Medulla oblongata (tissue), 1 donor: Measurements from ENCODE around the gene STARD9.
A peak's percentile ranks its signal among the peaks of the same experiment; 100 is the strongest.

Experiments
- DNase-seq: peaks from one replicate; pipeline ENCODE4 v3.0.0-alpha.2; 2015; ENCODE audit errors: extremely low spot score

The STARD9 gene

GRCh38 chr15:42693942-42694341 is 118.5 kb downstream of the STARD9 start:
- no peak for DNase-seq

GRCh38 chr15:42694398-42694797 is 119.0 kb downstream of the STARD9 start:
- DNase-seq, result no peak

GRCh38 chr15:42695527-42696071 is 120.2 kb downstream of the STARD9 start:
- DNase-seq, result peak; percentile 43

DNA sequence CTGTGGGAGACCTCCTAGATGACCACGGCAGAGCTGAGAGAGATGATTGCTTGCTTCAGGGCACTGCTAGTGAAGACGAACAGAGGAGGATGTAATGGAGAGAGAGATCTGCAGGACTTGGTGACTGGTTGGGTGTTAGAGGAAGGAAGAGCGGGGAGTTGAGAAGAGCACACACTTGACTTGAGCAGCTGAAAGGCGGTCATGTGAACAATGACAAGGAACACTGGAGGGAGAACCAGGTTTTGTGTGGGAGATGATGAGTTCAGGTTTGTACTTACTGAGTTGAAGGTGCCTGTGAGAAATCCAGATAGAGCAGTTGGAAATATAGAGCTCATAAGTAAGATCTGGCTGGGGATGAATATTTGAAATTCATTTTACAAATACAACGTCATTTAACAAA is 121.2 kb downstream of the STARD9 start:
- no peak for DNase-seq

GRCh38 chr15:42704492-42704926 is 129.1 kb downstream of the STARD9 start:
- DNase-seq, result peak; percentile 80

GRCh38 chr15:42705336-42705735 is 129.9 kb downstream of the STARD9 start:
- no peak for DNase-seq

DNA sequence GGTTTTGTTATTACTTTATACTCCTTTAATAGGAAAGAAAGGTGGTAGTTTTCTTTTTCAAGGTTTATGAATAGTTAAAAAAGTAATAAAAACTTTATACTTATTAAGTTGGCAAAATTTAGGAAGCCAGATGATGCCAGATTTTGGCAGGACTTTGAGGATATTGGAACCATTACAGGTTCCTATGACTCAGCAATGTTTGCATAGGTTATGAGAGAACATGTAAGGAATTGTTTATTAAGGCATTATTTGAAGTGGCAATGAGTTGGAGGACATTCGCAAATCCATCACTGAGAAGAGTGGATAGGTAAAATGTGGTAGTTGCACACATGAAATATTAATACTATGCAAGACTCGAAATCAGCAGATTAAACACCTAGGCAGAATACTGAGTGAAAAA is 131.7 kb downstream of the STARD9 start:
- DNase-seq, result no peak

GRCh38 chr15:42707873-42708544 is 132.6 kb downstream of the STARD9 start:
- no peak for DNase-seq

DNA sequence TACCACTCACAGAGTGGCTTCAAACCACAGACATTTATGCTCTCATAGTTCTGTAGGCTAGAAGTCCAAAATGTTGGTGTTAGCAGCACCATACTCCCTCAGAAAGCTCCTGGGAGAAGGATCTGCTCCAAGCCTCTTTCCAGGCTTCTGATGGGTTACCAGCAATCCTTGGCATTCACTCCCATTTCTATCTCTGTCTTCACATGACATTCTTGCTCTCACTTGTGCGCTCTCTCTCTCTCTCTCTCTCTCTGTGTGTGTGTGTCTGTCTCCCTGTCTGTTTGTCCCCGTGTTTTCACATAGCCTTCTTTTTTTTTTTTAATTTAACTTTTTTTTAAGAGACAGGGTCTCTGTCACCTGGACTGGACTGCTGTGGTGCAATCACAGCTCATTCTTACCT is 135.3 kb downstream of the STARD9 start:
- DNase-seq, result no peak

GRCh38 chr15:42711746-42712145 is 136.3 kb downstream of the STARD9 start:
- DNase-seq, result no peak

GRCh38 chr15:42712584-42712983 is 137.2 kb downstream of the STARD9 start:
- DNase-seq, result no peak

DNA sequence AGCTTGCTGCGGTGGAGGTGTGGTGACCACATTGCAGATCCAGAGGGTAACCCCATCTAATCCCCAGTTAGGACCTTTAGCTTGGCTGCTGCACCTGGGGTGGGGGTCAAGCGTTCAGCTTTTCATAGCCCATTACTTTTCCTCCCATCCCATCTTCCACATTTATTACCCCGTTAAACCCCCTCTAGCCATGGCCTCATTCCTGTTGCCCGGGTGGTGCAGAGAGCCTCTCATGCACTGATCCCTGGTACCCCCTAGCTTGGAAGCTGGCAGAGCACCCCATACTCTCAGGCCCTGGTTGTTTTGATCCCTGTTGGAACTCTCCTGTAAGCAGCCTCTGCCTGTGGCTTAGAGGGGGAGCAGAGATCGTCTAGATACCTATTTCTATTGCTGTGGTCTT is 140.7 kb downstream of the STARD9 start:
- no peak for DNase-seq

- DNase-seq, result no peak
Observed at GRCh38 chr15:42716626-42717025, 141.2 kb downstream of the STARD9 start.

DNA sequence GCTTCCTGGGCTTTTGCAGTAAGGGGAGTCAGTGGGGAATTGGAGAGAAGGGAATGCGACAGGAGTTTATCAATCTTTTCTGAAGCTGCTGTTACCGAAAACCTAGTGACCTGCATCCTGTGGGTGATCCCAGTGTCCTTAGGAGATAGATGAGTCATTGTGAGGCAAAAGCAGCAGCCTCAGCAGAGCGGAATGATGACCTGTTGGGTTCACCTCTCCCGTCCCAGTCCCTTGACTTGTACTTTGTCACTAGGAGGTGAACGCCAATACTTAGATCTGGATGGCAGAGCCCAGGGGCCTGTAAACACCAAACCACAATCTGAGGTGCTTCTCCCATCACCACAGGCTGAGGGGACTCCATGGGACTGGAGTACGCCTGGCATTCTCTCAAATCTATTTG is 143.6 kb downstream of the STARD9 start:
- DNase-seq, result no peak

DNA sequence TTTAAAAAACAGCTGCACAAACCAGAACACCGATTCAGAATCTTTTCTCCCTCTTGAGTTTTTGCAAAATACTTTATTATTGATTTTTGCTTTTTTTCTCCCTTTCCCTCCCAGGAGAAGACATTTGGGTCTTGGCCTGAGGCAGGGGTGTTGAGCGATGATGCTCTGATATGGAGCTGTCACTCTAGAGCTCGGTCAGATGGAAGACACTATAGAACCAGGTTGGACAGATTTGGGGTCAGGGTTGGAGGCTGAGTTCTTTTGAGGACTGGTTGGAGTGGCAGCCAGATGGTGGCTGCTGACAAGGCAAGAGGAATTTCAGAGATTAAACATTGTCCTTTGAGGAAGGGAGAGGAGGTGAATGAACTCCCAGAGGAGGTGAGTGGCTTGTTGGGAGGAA is 144.7 kb downstream of the STARD9 start:
- no peak for DNase-seq

- DNase-seq, result no peak
Observed at GRCh38 chr15:42721016-42721415, 145.6 kb downstream of the STARD9 start.

- no peak for DNase-seq
Observed at GRCh38 chr15:42721916-42722315, 146.5 kb downstream of the STARD9 start.

DNA sequence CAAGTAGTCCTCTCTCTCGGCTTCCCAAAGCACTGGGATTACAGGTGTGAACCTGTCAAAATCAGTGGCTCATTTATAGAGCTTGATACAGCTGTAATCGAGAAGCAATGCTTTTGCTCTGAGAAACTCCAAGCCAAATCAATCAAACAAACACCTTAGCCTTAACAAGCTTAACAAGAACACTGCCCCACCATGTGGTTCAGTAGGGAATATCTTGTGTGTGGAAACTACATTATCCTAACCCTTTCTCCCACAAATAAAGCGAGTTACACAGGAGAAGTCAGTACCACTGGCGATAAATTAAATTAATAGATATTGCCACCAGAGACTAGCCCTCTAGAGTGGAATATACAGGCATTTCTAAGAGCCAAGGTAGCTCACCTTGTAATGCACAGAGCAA is 147.7 kb downstream of the STARD9 start:
- no peak for DNase-seq

DNA sequence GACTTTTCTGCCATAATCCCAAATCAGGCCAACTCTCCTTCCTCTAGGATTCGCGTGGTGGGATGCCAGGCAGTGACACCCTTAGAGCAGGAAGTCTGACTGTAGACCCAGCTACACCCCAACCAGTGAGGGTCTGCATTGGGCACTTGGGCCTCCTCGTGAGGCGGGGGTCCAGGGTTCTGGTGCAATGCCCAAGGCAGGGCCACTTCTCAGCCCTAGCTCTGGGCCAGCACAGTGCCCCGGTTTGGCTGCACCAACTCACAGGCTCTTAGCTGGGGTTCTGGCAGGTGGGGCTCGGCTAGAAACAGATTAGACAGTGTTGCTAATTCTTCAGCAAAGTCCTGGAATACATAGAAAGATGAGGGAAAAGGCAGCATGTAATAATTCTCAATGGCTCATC is 148.9 kb downstream of the STARD9 start:
- DNase-seq, result no peak

DNA sequence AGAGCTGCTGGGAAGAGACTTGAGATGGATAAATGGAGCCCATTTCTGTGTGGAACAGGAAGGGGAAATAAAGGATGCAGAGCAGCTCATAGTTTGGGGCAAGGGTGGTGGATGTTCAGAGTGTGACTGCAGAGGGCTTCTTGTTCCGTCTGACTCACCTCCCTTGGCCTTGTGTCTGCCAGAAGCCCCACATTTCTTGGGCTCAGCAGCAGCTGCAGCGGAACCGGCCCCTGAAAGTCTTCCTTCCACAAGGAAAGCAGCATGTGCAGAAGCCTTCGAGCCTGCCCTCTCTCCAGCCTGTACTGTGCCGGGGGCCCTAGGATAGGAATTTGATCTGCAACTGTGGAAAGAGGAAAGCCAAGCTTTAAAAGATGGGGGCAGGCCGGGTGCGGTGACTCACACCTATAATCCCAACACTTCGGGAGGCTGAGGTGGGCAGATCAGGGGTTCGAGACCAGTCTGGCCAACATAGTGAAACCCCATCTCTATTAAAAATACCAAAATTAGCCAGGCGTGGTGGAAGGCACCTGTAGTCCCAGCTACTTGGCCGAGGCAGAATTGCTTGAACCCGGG is 150.0 kb downstream of the STARD9 start:
- DNase-seq, result no peak

- DNase-seq, result no peak
Observed at GRCh38 chr15:42726114-42726513, 150.7 kb downstream of the STARD9 start.

DNA sequence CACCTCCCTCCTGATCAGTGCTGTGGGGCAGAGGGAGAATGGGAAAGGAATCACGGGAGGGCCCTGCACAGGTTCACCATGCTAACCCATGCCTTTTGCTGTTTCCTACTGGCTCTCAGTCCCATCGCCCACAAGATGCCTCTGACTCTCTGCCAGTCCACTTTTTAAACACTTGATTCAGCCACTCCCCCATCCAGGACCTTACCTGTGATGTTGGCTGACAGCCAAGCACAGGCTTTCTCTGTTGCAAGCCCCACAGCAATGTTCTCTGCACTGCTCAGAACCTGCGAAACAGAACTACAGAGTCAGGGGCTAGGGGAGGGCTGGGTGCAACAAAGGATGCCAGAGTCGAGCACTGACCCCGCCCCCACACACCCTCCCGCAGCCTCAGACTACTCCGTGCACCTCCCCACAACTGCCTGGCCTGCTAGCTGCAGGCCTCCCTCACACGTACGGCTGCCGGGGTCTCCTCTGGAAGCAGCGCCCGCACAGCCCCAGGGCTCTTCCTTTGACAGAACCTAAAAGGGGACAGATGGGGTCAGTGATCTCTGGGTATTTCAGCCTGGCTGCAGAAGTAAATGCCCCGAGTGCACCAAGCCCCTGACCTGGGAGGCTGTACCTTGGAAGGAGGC is 152.5 kb downstream of the STARD9 start:
- DNase-seq, result no peak

- peak; percentile 8 for DNase-seq
Observed at GRCh38 chr15:42728560-42728959, 153.2 kb downstream of the STARD9 start.
